HL-60 (cell line): ENCODE measurements around the gene GIPR.

ENCODE experiments used
- DNase-seq, 2 experiments: peaks; one replicate each; pipeline ENCODE4 v3.0.0-alpha.2; 2010 to 2020; ENCODE audit warnings: low read depth in 1 of 2, low spot score in 1 of 2
- H3K27ac ChIP-seq: fragments of 250-450 bp; sonication (Bioruptor Pico); replicated peaks from 2 replicates; pipeline ENCODE4 v1.5.1; 2020; ENCODE audit warnings: mild to moderate bottlenecking, moderate library complexity
- H3K27me3 ChIP-seq: fragments of 250-450 bp; sonication (Bioruptor Pico); 2 replicates; pipeline ENCODE4 v1.5.1; 2021; ENCODE audit warnings: mild to moderate bottlenecking, moderate library complexity; ENCODE audit not compliant: insufficient read depth, poor library complexity, severe bottlenecking
- H3K4me3 ChIP-seq: replicated peaks from 2 replicates; pipeline ENCODE4 v1.5.1; 2011; ENCODE audit warnings: mild to moderate bottlenecking, control low read depth, low read length; ENCODE audit not compliant: insufficient read depth
- GABPA ChIP-seq: IDR thresholded peaks from 2 replicates; pipeline ENCODE4 v1.6.1; 2012; ENCODE audit warnings: low read depth
- POLR2AphosphoS5 ChIP-seq: IDR thresholded peaks from 2 replicates; pipeline ENCODE4 v1.6.1; 2012; ENCODE audit warnings: low read depth
- REST ChIP-seq: IDR thresholded peaks from 2 replicates; pipeline ENCODE4 v1.6.1; 2012; ENCODE audit warnings: low read depth; ENCODE audit not compliant: insufficient replicate concordance
- SPI1 ChIP-seq: IDR thresholded peaks from 2 replicates; pipeline ENCODE4 v1.6.1; 2012; ENCODE audit warnings: low read depth, mild to moderate bottlenecking, borderline replicate concordance
- TF ChIP-seq, protein P1 (sequence below): IDR thresholded peaks from one replicate; pipeline ENCODE4 v1.5.1; 2011; ENCODE audit warnings: low read length, control low read depth, inconsistent platforms; ENCODE audit not compliant: insufficient read depth

The GIPR gene

DNA sequence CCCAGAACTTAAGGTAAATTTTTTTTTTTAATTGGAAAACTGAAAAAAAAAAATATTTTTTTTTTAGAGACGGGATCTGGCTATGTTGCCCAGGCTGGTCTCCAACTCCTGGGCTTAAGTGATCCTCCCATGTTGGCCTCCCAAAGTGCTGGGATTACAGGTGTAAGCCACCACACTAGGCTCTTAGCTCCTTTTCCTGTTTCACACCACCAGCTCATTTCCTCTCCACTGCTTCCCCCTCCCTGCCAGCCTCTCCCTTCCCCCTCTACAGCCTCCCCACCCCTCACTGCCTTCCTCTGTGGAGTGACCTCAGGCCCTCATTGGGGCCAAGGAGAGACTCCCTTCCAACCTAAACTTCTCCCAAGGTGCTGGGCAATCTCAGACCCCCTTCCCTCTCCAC lies 4.2 kb upstream of the GIPR start:
- Histone ChIP-seq H3K27me3 (no peaks in the 10 kb centered on the region), H3K27ac (no peak overlapping the region), H3K4me3 (no peak overlapping the region)
- DNase-seq = peak in 1 of 2 experiments; percentile 26
- TF ChIP-seq GABPA = no peak
- no peak for TF ChIP-seq REST
- no peak for TF ChIP-seq POLR2AphosphoS5
- no peak for TF ChIP-seq SPI1
- TF ChIP-seq, protein P1, sequence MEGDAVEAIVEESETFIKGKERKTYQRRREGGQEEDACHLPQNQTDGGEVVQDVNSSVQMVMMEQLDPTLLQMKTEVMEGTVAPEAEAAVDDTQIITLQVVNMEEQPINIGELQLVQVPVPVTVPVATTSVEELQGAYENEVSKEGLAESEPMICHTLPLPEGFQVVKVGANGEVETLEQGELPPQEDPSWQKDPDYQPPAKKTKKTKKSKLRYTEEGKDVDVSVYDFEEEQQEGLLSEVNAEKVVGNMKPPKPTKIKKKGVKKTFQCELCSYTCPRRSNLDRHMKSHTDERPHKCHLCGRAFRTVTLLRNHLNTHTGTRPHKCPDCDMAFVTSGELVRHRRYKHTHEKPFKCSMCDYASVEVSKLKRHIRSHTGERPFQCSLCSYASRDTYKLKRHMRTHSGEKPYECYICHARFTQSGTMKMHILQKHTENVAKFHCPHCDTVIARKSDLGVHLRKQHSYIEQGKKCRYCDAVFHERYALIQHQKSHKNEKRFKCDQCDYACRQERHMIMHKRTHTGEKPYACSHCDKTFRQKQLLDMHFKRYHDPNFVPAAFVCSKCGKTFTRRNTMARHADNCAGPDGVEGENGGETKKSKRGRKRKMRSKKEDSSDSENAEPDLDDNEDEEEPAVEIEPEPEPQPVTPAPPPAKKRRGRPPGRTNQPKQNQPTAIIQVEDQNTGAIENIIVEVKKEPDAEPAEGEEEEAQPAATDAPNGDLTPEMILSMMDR = no peak

- Histone ChIP-seq H3K27me3 (no peaks in the 10 kb centered on the region), H3K4me3 (no peak overlapping the region), H3K27ac (no peak overlapping the region)
- TF ChIP-seq SPI1 (no peak), REST (no peak), POLR2AphosphoS5 (no peak), GABPA (no peak)
- TF ChIP-seq, protein P1 = no peak
- no peak for DNase-seq
Measured at GRCh38 chr19:45664575-45664974, 3.4 kb upstream of the GIPR start.

- peak in 1 of 2 experiments; percentile 32 for DNase-seq
- Histone ChIP-seq H3K4me3 (peak overlapping the region; percentile 48), H3K27ac (no peak overlapping the region), H3K27me3 (peaks cover 12% of the 10 kb centered on the region)
- TF ChIP-seq, protein P1 = no peak
- TF ChIP-seq REST = no peak
- TF ChIP-seq GABPA = no peak
- no peak for TF ChIP-seq POLR2AphosphoS5
Measured at GRCh38 chr19:45668342-45668871, 386 bp downstream of the GIPR start.
